Right lobe of liver (tissue), 4 donors: ENCODE results near the gene FOXQ1.

Experiments used
- POLR2A ChIP-seq: fragments of 450-650 bp; IDR thresholded peaks from one replicate; pipeline ENCODE4 v1.6.1; 2017; ENCODE audit warnings: antibody characterized with exemption, mild to moderate bottlenecking
- TF ChIP-seq, protein P1 (sequence below), 4 donors: fragments of 200-600 bp in 3 of 4; fragments of 450-650 bp in 1 of 4; IDR thresholded peaks; one replicate each; pipeline versions ENCODE4 v1.5.1 to v1.8.0; 2016 to 2022; ENCODE audit warnings: antibody characterized with exemption in 4 of 4, mild to moderate bottlenecking in 2 of 4
- donor health status: DM: no; HTN: no; CAD: no.
- donor health status: DM: no; HTN: no; CAD: no.
- donor health status: DM: no; HTN: yes; CAD: no.

DNA sequence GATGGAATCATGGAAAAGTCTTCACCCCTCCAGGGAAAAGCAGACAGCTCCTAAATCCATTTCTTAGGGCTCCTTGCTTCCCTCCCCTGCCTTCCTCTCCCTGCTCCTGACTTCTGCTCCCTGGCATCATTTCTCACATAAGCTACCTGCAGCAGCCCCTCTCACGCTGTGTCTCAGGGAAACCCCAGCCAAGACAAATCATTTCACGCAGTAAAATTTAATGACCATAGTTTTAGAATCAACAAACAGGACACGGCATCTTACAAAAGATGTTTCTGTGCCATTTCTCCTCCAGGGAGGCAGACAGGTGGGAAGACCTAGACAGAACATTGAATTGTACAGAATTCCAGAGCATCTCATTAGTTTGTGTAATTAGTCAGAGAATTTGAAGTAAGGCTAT lies 16.5 kb upstream of the FOXQ1 start:
- TF ChIP-seq, protein P1, sequence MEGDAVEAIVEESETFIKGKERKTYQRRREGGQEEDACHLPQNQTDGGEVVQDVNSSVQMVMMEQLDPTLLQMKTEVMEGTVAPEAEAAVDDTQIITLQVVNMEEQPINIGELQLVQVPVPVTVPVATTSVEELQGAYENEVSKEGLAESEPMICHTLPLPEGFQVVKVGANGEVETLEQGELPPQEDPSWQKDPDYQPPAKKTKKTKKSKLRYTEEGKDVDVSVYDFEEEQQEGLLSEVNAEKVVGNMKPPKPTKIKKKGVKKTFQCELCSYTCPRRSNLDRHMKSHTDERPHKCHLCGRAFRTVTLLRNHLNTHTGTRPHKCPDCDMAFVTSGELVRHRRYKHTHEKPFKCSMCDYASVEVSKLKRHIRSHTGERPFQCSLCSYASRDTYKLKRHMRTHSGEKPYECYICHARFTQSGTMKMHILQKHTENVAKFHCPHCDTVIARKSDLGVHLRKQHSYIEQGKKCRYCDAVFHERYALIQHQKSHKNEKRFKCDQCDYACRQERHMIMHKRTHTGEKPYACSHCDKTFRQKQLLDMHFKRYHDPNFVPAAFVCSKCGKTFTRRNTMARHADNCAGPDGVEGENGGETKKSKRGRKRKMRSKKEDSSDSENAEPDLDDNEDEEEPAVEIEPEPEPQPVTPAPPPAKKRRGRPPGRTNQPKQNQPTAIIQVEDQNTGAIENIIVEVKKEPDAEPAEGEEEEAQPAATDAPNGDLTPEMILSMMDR (IDR thresholded peaks at IDR 0.05), result no peak
- TF ChIP-seq POLR2A, result no peak
